ENCODE data around the gene CACNG1.
"Not testable (repeated sequence)": the region's sequence is repeated elsewhere in the genome, so short reads cannot be mapped to it uniquely, and the experiment has no call there.

CACNG1 gene

DNA sequence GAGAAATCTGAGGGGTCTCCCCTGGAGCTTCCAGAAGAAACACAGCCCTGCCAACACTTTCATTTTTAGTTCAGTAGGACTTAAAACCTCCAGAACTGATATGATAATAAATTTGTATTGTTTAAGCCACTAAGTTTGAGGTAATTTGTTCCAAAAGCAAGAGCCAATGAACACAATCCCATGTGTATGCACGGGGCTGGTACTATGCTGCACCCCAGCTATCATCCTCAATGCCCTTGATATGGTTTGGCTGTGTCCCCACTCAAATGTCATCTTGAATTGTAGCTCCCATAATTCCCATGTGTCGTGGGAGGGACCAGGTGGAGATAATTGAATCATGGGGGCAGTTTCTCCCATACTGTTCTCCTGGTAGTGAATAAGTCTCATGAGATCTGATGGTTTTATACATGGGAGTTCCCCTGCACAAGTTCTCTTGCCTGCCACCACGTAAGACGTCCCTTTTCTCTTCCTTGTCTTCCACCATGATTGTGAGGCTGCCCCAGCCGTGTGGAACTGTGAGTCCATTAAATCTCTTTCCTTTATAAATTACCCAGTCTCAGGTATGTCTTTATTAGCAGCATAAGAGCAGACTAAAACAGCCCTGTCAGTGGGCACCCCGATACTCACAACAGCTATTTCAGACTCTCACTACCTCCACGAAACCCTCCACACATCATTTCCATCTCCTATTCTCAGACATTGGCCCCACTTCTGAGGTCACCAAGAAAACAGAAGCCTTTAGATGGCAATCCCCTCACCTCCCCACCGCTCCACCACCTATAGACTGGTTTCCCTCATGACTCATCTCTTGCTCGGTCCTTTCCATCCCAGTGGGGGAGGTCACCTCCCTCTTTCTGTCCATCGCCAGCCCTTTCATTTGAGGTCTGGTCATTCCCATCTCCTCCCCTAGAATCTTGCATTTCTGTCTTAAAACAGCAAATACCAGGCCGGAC is 8.9 kb upstream of the CACNG1 start:
- H3K4me3 Mint-ChIP-seq: no peak overlapping the region
- no peaks in the 10 kb centered on the region for H3K36me3 Mint-ChIP-seq (ENCODE audit: low read depth)
- H3K4me1 Mint-ChIP-seq: no peaks in the 10 kb centered on the region
- TF ChIP-seq, protein P1, sequence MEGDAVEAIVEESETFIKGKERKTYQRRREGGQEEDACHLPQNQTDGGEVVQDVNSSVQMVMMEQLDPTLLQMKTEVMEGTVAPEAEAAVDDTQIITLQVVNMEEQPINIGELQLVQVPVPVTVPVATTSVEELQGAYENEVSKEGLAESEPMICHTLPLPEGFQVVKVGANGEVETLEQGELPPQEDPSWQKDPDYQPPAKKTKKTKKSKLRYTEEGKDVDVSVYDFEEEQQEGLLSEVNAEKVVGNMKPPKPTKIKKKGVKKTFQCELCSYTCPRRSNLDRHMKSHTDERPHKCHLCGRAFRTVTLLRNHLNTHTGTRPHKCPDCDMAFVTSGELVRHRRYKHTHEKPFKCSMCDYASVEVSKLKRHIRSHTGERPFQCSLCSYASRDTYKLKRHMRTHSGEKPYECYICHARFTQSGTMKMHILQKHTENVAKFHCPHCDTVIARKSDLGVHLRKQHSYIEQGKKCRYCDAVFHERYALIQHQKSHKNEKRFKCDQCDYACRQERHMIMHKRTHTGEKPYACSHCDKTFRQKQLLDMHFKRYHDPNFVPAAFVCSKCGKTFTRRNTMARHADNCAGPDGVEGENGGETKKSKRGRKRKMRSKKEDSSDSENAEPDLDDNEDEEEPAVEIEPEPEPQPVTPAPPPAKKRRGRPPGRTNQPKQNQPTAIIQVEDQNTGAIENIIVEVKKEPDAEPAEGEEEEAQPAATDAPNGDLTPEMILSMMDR (IDR thresholded peaks at IDR 0.05; ENCODE audit: unreplicated experiment in 3 of 3): no peak
- no peaks in the 10 kb centered on the region for H3K9me3 Mint-ChIP-seq
- H3K27me3 Mint-ChIP-seq (ENCODE audit: low read depth): no peaks in the 10 kb centered on the region
- no peak overlapping the region for H3K27ac Mint-ChIP-seq

DNA sequence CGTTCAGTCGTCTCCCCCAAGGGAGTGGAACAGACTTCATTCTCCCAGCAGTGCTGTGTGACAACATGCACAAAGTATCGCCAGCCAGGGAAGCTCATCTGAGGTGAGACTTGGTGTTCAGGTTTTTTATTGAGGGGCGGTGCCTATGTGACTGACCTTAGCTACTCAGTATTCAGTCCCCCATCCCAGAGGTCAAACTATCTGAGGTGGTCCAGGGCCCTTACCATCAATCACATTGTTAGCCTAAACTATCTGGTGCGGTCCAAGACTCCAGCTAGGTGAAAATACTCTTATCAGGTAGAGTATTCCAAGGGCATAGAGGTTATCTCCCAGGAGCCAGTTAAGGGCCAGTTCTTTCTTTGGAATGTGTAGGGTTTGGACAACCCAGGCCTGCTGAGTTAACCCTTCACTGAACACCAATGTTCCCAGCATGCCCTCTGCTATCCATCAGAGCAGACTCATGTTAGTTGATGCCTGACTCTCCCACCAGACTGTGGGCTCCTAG is 5.4 kb upstream of the CACNG1 start:
- TF ChIP-seq, protein P1 (IDR thresholded peaks at IDR 0.05; ENCODE audit: unreplicated experiment in 3 of 3): no peak
- Mint-ChIP-seq H3K36me3 (ENCODE audit: low read depth) (no peaks in the 10 kb centered on the region), H3K4me3 (no peak overlapping the region), H3K27ac (no peak overlapping the region), H3K27me3 (ENCODE audit: low read depth) (no peaks in the 10 kb centered on the region), H3K9me3 (no peaks in the 10 kb centered on the region), H3K4me1 (peaks cover 14% of the 10 kb centered on the region)

- TF ChIP-seq, protein P1 (IDR thresholded peaks at IDR 0.05; ENCODE audit: unreplicated experiment in 3 of 3): no peak
- Mint-ChIP-seq H3K4me3 (no peak overlapping the region), H3K27ac (no peak overlapping the region), H3K36me3 (ENCODE audit: low read depth) (no peaks in the 10 kb centered on the region), H3K9me3 (no peaks in the 10 kb centered on the region), H3K4me1 (peaks cover 15% of the 10 kb centered on the region), H3K27me3 (ENCODE audit: low read depth) (no peaks in the 10 kb centered on the region)
Observed at GRCh38 chr17:67040652-67041051, 3.7 kb upstream of the CACNG1 start.

DNA sequence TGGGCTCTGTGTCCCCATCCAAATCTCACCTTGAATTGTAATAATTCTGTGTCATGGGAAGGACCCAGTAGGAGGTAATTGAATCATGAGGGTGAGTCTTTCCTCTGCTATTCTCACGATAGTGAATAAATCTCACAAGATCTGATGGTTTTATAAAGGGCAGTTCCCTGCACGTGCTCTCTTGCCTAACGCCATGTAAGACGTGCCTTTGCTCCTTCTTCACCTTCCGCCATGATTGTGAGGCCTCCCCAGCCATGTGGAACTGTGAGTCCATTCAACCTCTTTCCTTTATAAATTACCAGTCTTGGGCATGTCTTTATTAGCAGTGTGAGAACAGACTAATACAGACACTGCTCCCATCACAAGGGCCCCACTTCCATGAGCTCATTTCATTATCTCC is 3.2 kb upstream of the CACNG1 start:
- peaks cover 20% of the 10 kb centered on the region for H3K4me1 Mint-ChIP-seq
- not testable (repeated sequence) for H3K4me3 Mint-ChIP-seq; H3K27ac Mint-ChIP-seq; H3K36me3 Mint-ChIP-seq (ENCODE audit: low read depth); H3K9me3 Mint-ChIP-seq; H3K27me3 Mint-ChIP-seq (ENCODE audit: low read depth)

- Mint-ChIP-seq H3K4me1 (peaks cover 24% of the 10 kb centered on the region), H3K27ac (no peak overlapping the region), H3K27me3 (ENCODE audit: low read depth) (no peaks in the 10 kb centered on the region), H3K4me3 (no peak overlapping the region), H3K9me3 (no peaks in the 10 kb centered on the region), H3K36me3 (ENCODE audit: low read depth) (no peaks in the 10 kb centered on the region)
- TF ChIP-seq, protein P1 (IDR thresholded peaks at IDR 0.05; ENCODE audit: unreplicated experiment in 3 of 3): no peak
Observed at GRCh38 chr17:67041531-67041930, 2.8 kb upstream of the CACNG1 start.

DNA sequence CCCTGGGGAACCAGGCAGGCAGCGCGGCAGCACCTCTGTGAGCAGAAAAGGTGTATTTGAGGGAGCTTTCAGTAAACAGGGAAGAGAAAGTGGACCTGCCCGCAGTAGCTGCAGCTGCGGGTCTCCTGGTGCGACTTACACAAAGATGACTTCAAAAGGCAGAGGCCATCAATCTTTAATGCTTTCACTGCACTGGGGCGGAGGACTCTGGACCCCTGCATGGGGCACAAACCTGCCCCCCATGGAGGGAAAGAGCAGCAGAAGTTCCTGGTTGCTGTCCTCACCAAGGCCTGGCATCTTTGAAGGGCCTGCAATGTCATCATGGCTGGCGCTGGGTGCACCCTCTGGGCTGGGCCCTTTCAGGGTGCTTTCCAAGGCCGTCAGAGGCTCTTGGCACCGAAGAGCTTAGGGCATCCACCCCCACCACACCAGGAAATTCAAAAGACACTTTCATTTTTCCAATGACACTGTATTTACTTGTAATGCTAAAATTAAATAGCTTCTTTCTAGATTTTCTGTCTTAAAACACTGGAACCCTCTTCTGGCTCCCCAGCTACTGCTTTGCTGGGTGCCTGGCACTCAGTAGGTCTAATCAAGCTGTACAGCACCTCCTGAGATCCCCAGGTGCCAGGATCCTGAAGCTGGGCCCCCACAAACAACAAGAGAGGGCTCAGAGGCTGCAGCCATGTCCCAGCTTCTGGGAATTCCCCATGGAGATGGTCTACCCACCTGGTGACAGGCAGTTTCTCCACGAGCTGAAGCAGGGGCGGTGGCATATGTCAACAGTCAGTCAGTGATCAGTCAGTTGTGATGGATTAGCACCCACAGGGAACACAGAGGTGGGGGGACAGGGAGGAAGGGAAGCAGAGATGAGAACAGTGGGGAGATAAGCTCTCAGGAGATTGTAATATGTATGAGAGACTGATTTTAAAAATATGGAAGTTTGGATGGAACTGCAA is 2.1 kb upstream of the CACNG1 start:
- no peak overlapping the region for H3K27ac Mint-ChIP-seq
- H3K4me1 Mint-ChIP-seq: peaks cover 30% of the 10 kb centered on the region
- H3K9me3 Mint-ChIP-seq: peaks cover 6% of the 10 kb centered on the region
- TF ChIP-seq, protein P1 (IDR thresholded peaks at IDR 0.05; ENCODE audit: unreplicated experiment in 3 of 3): no peak
- no peaks in the 10 kb centered on the region for H3K27me3 Mint-ChIP-seq (ENCODE audit: low read depth)
- no peaks in the 10 kb centered on the region for H3K36me3 Mint-ChIP-seq (ENCODE audit: low read depth)
- H3K4me3 Mint-ChIP-seq: no peak overlapping the region
